Neural progenitor cell (in vitro differentiated cells): ENCODE data around the gene ULK4.

Experiments
- EZH2phosphoT487 ChIP-seq: fragments of 200-600 bp; sonication (generic); IDR thresholded peaks from 2 replicates; pipeline ENCODE4 v1.6.1; 2017; ENCODE audit warnings: antibody characterized with exemption
- TF ChIP-seq, protein P1 (sequence below): fragments of 200-600 bp; sonication (generic); IDR thresholded peaks from 2 replicates; pipeline ENCODE4 v1.5.1; 2017; ENCODE audit warnings: antibody characterized with exemption, mild to moderate bottlenecking

DNA sequence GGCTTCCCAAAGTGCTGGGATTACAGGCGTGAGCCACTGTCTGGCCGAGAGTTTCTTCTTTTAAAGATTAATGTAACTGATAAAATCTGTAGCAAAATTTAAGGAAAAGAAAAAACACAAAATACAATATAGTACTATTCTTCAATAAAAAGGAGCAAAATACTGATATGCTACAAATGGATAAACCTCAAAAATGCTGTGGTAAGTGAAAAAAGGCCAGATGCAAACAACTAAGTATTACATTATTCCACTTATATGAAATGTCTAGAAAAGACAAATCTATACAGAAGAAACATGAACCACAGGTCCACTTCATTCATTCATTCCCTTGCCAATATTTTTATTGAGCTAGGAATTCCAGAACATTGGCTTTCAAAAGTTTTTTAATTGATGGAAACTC lies 463.1 kb downstream of the ULK4 start:
- TF ChIP-seq, protein P1, sequence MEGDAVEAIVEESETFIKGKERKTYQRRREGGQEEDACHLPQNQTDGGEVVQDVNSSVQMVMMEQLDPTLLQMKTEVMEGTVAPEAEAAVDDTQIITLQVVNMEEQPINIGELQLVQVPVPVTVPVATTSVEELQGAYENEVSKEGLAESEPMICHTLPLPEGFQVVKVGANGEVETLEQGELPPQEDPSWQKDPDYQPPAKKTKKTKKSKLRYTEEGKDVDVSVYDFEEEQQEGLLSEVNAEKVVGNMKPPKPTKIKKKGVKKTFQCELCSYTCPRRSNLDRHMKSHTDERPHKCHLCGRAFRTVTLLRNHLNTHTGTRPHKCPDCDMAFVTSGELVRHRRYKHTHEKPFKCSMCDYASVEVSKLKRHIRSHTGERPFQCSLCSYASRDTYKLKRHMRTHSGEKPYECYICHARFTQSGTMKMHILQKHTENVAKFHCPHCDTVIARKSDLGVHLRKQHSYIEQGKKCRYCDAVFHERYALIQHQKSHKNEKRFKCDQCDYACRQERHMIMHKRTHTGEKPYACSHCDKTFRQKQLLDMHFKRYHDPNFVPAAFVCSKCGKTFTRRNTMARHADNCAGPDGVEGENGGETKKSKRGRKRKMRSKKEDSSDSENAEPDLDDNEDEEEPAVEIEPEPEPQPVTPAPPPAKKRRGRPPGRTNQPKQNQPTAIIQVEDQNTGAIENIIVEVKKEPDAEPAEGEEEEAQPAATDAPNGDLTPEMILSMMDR = no peak
- TF ChIP-seq EZH2phosphoT487 = no peak
